ENCODE measurements around the gene NBEA.

GRCh38 chr13:35617420-35617819 lies 675.4 kb downstream of the NBEA start:
- no peak for TF ChIP-seq POLR2AphosphoS5 (IDR thresholded peaks at IDR 0.05)
- TF ChIP-seq CTCF (IDR thresholded peaks at IDR 0.05), result no peak
- TF ChIP-seq POLR2A (IDR thresholded peaks at IDR 0.05), result no peak

Data from breast epithelium (tissue), 3 donors.